Body of pancreas (tissue), 4 donors: Measurements from ENCODE around the gene CCL3.
"Not testable (repeated sequence)": the region's sequence is repeated elsewhere in the genome, so short reads cannot be mapped to it uniquely, and the experiment has no call there.

Experiments used
- POLR2A ChIP-seq, 3 donors: fragments of 450-650 bp; IDR thresholded peaks; one replicate each; pipeline ENCODE4 v1.6.1; 2016; ENCODE audit warnings: antibody characterized with exemption in 3 of 3, mild to moderate bottlenecking in 2 of 3
- TF ChIP-seq, protein P1 (sequence below), 7 experiments: fragments of 450-650 bp in 4 of 7; fragments of 200-600 bp in 3 of 7; sonication (generic) in 3 of 7; IDR thresholded peaks; one replicate each; pipeline ENCODE4 v1.5.1; 2016 to 2019; ENCODE audit warnings: antibody characterized with exemption in 7 of 7

DNA sequence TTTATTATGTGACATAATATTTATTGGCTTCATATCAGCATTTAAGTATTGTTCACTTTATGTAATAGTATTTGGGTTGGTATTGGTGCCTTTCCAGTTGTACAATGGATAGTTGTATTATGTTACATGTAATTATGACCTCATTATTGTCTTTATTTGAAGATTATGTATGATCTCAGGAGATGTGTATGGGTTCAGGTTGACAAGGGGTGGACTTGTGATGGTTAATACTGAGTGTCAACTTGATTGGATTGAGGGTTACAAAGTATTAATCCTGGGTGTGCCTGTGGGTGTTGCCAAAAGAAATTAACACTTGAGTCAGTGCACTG, 25.7 kb upstream of the CCL3 start:
- TF ChIP-seq, protein P1, sequence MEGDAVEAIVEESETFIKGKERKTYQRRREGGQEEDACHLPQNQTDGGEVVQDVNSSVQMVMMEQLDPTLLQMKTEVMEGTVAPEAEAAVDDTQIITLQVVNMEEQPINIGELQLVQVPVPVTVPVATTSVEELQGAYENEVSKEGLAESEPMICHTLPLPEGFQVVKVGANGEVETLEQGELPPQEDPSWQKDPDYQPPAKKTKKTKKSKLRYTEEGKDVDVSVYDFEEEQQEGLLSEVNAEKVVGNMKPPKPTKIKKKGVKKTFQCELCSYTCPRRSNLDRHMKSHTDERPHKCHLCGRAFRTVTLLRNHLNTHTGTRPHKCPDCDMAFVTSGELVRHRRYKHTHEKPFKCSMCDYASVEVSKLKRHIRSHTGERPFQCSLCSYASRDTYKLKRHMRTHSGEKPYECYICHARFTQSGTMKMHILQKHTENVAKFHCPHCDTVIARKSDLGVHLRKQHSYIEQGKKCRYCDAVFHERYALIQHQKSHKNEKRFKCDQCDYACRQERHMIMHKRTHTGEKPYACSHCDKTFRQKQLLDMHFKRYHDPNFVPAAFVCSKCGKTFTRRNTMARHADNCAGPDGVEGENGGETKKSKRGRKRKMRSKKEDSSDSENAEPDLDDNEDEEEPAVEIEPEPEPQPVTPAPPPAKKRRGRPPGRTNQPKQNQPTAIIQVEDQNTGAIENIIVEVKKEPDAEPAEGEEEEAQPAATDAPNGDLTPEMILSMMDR (IDR thresholded peaks at IDR 0.05): not testable (repeated sequence)
- TF ChIP-seq POLR2A (IDR thresholded peaks at IDR 0.05): not testable (repeated sequence)
